Choroid plexus epithelial cell (primary cell): ENCODE data around the gene NETO2.

Experiments used
- DNase-seq: peaks from one replicate; pipeline ENCODE4 v3.0.0-alpha.2; 2010; ENCODE audit warnings: low read depth
- H3K4me3 ChIP-seq: 2 replicates; pipeline ENCODE4 v1.5.1; 2011; ENCODE audit warnings: low read depth, mild to moderate bottlenecking, control low read depth, low read length, moderate library complexity
- CTCF ChIP-seq: conservative IDR thresholded peaks from 2 replicates; pipeline ENCODE4 v1.5.1; 2011; ENCODE audit warnings: low read depth, mild to moderate bottlenecking, control low read depth, inconsistent platforms, low read length, moderate library complexity

NETO2 gene

DNA sequence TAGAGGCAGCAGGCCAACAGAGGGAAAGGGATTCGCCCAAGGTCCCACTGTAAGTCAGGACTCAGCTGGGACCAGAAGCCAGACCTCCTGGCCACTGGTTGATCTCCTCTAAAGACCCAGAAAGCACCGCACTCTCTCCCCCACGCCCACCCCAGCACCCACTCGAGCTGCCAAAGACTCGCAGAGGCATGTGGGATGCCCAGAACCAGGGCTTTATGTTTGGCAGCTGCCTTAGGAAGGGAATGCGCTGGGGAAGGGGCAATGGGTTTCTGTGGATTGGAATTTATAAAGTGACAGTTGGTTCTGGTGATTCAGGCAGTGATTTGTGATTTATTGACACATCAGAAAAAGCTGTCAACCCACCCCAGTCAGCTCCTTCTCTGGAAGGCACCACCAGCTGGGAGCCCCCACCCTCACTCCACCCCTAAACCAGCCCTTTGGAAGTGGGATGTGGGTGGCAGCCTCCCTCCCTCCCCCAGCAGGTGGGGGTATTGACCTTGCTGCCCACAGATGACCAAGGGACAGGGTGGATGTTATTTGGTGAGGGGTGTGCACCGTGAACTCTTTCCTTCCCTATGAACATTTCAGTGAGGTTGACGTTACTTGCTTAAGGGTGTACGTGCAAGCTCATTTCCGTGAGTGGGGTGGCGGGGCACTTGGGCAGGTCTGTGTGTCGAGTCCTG lies 93.7 kb downstream of the NETO2 start:
- H3K4me3 ChIP-seq = no peak overlapping the region
- no peak for TF ChIP-seq CTCF
- DNase-seq = no peak

DNA sequence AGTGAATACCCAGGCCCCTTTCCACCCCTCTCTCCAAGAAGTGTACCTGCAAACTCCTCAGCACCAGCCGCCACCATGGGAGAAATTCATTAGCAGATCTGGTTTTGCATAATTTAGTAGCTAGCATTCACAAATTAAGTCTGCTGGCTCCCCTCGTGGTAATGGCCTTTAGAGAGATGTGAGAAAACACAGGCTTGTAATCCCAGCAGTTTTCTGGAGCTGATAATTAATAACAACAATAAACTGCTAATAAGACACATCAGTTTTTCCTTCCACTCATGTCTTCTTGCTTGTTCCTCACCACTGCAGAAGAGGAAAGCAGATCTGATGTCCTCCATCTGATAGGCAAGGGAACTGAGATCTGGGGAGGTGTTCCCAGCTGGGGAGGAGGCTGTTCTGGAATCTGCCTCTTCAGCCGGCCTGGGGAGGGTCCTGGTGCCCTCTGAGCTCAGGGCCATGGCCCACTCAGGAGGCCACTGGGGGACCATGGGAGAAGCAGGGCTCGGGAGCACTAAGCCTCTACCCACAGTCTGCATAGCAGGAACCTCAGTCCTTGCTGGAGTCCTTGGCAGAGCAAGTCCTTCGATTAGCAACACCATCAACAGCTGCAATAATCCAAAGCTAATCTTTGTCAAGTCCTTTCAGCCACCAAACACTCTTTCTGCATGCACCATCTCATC lies 96.1 kb downstream of the NETO2 start:
- no peak overlapping the region for H3K4me3 ChIP-seq
- no peak for DNase-seq
- TF ChIP-seq CTCF = no peak

GRCh38 chr16:47046726-47047523 lies 96.8 kb downstream of the NETO2 start:
- no peak for DNase-seq
- no peak for TF ChIP-seq CTCF
- H3K4me3 ChIP-seq = no peak overlapping the region

DNA sequence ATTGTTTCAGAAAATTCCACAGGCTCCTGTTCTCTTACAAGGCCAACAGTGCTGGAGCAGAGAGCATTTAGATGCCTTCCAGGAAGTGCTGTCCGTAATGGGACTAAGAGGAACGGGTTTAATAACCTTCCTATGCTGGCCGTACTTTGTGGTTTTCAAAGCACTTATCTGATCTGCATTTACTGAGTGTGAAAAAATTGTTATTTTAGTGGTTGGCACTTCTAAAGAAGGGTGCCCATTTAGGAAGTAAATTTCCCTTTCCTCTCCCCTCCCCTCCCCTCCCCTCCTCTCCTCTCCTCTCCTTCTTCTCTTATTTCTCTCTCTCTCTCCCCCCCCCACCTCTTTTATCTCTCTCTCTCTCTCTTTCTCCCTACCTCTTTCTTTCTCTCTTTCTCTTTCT lies 98.3 kb downstream of the NETO2 start:
- TF ChIP-seq CTCF = no peak
- H3K4me3 ChIP-seq = no peak overlapping the region
- DNase-seq = no peak

GRCh38 chr16:47045023-47045422 lies 98.7 kb downstream of the NETO2 start:
- DNase-seq = peak; percentile 28
- peak; percentile 14 for TF ChIP-seq CTCF
- H3K4me3 ChIP-seq = no peak overlapping the region

GRCh38 chr16:47043970-47044684 lies 99.6 kb downstream of the NETO2 start:
- no peak for TF ChIP-seq CTCF
- H3K4me3 ChIP-seq = no peak overlapping the region
- no peak for DNase-seq
